ENCODE data around the gene FASTKD3.

Gene FASTKD3

GRCh38 chr5:7871653-7872052 is 2.8 kb upstream of the FASTKD3 start:
- DNase-seq (no peak), ATAC-seq (replicated peaks) (no peak)
- no peaks in the 10 kb centered on the region for H3K9me3 Mint-ChIP-seq
- no peak overlapping the region for H3K4me3 Mint-ChIP-seq
- no peaks in the 10 kb centered on the region for H3K27me3 Mint-ChIP-seq
- H3K36me3 Mint-ChIP-seq = peaks cover 21 to 45% of the 10 kb centered on the region in 2 donors
- H3K4me1 Mint-ChIP-seq = peaks cover 23 to 47% of the 10 kb centered on the region in 2 donors
- peak overlapping the region; percentile 25 for H3K27ac Mint-ChIP-seq

GRCh38 chr5:7869474-7870136 is 774 bp upstream of the FASTKD3 start:
- H3K4me3 Mint-ChIP-seq = peak overlapping the region; percentile 92 to 97
- peaks cover 13 to 49% of the 10 kb centered on the region in 2 donors for H3K36me3 Mint-ChIP-seq
- DNase-seq (no peak), ATAC-seq (replicated peaks) (peak; percentile 55)
- H3K27ac Mint-ChIP-seq = peak overlapping the region; percentile 89
- peaks cover 22 to 60% of the 10 kb centered on the region in 2 donors for H3K4me1 Mint-ChIP-seq
- no peaks in the 10 kb centered on the region for H3K9me3 Mint-ChIP-seq
- H3K27me3 Mint-ChIP-seq = no peaks in the 10 kb centered on the region

- H3K4me3 Mint-ChIP-seq = peak overlapping the region; percentile 92 to 97
- DNase-seq (no peak), ATAC-seq (replicated peaks) (peak in 1 of 2 donors; percentile 0)
- H3K4me1 Mint-ChIP-seq = peaks cover 22 to 54% of the 10 kb centered on the region in 2 donors
- no peaks in the 10 kb centered on the region for H3K9me3 Mint-ChIP-seq
- no peaks in the 10 kb centered on the region for H3K27me3 Mint-ChIP-seq
- H3K27ac Mint-ChIP-seq = peak overlapping the region; percentile 84
- H3K36me3 Mint-ChIP-seq = peaks cover 8 to 42% of the 10 kb centered on the region in 2 donors
Observed at GRCh38 chr5:7868427-7868772, 431 bp downstream of the FASTKD3 start.

GRCh38 chr5:7867260-7867659 is 1.6 kb downstream of the FASTKD3 start:
- Mint-ChIP-seq H3K27ac (no peak overlapping the region), H3K4me1 (peaks cover 15 to 45% of the 10 kb centered on the region in 2 donors), H3K4me3 (no peak overlapping the region), H3K27me3 (no peaks in the 10 kb centered on the region), H3K36me3 (peaks cover 8 to 40% of the 10 kb centered on the region in 2 donors), H3K9me3 (no peaks in the 10 kb centered on the region)
- DNase-seq (no peak), ATAC-seq (replicated peaks) (no peak)

GRCh38 chr5:7866196-7866595 is 2.6 kb downstream of the FASTKD3 start:
- Mint-ChIP-seq H3K4me3 (no peak overlapping the region), H3K27ac (no peak overlapping the region), H3K36me3 (peaks cover 13 to 39% of the 10 kb centered on the region in 2 donors), H3K4me1 (peaks cover 12 to 37% of the 10 kb centered on the region in 2 donors), H3K27me3 (no peaks in the 10 kb centered on the region), H3K9me3 (no peaks in the 10 kb centered on the region)
- DNase-seq (no peak), ATAC-seq (replicated peaks) (no peak)

- Mint-ChIP-seq H3K27me3 (peaks cover 8 to 10% of the 10 kb centered on the region in 2 donors), H3K4me3 (no peak overlapping the region)
- ATAC-seq (replicated peaks) = no peak
Observed at GRCh38 chr5:7857926-7858632, 10.8 kb downstream of the FASTKD3 start.

GRCh38 chr5:7857361-7857760 is 11.5 kb downstream of the FASTKD3 start:
- Mint-ChIP-seq H3K4me3 (no peak overlapping the region), H3K4me1 (peaks cover 2 to 6% of the 10 kb centered on the region in 2 donors), H3K27me3 (peaks cover 12 to 15% of the 10 kb centered on the region in 2 donors), H3K27ac (no peak overlapping the region), H3K36me3 (peaks cover 19 to 43% of the 10 kb centered on the region in 2 donors), H3K9me3 (peaks cover 4 to 12% of the 10 kb centered on the region in 2 donors)
- DNase-seq = no peak
- no peak for ATAC-seq (replicated peaks)

More at GRCh38 chr5:7857926-7858632, 10.8 kb downstream of the FASTKD3 start:
- H3K27ac Mint-ChIP-seq = no peak overlapping the region
- H3K4me1 Mint-ChIP-seq = peaks cover 0 to 3% of the 10 kb centered on the region in 2 donors
- DNase-seq = no peak
- peaks cover 24 to 48% of the 10 kb centered on the region in 2 donors for H3K36me3 Mint-ChIP-seq
- H3K9me3 Mint-ChIP-seq = peaks cover 4 to 12% of the 10 kb centered on the region in 2 donors

- peaks cover 5 to 8% of the 10 kb centered on the region in 2 donors for H3K4me1 Mint-ChIP-seq
- ATAC-seq (replicated peaks) (peak; percentile 60 to 66), DNase-seq (no peak)
- peaks cover 18 to 41% of the 10 kb centered on the region in 2 donors for H3K36me3 Mint-ChIP-seq
- H3K9me3 Mint-ChIP-seq = peaks cover 4 to 12% of the 10 kb centered on the region in 2 donors
- H3K27me3 Mint-ChIP-seq = peaks cover 15 to 18% of the 10 kb centered on the region in 2 donors
- H3K27ac Mint-ChIP-seq = no peak overlapping the region
- no peak overlapping the region for H3K4me3 Mint-ChIP-seq
Observed at GRCh38 chr5:7856855-7857254, 12.0 kb downstream of the FASTKD3 start.

GRCh38 chr5:7855611-7856010 is 13.2 kb downstream of the FASTKD3 start:
- ATAC-seq (replicated peaks) (no peak), DNase-seq (no peak)
- Mint-ChIP-seq H3K27me3 (peaks cover 19 to 25% of the 10 kb centered on the region in 2 donors), H3K4me3 (no peak overlapping the region), H3K27ac (no peak overlapping the region), H3K36me3 (peaks cover 16 to 36% of the 10 kb centered on the region in 2 donors), H3K9me3 (peaks cover 6 to 12% of the 10 kb centered on the region in 2 donors), H3K4me1 (peaks cover 11% of the 10 kb centered on the region in 2 donors)

- Mint-ChIP-seq H3K4me1 (peaks cover 13 to 18% of the 10 kb centered on the region in 2 donors), H3K4me3 (no peak overlapping the region), H3K9me3 (peaks cover 6 to 12% of the 10 kb centered on the region in 2 donors), H3K27me3 (peaks cover 30 to 38% of the 10 kb centered on the region in 2 donors), H3K27ac (no peak overlapping the region), H3K36me3 (peaks cover 6 to 21% of the 10 kb centered on the region in 2 donors)
- ATAC-seq (replicated peaks) = no peak
- no peak for DNase-seq
Observed at GRCh38 chr5:7852988-7853387, 15.8 kb downstream of the FASTKD3 start.

GRCh38 chr5:7852542-7852941 is 16.3 kb downstream of the FASTKD3 start:
- Mint-ChIP-seq H3K27ac (no peak overlapping the region), H3K4me3 (no peak overlapping the region), H3K4me1 (peaks cover 11 to 18% of the 10 kb centered on the region in 2 donors), H3K9me3 (peaks cover 6 to 12% of the 10 kb centered on the region in 2 donors), H3K27me3 (peaks cover 30 to 38% of the 10 kb centered on the region in 2 donors), H3K36me3 (peaks cover 5 to 16% of the 10 kb centered on the region in 2 donors)
- ATAC-seq (replicated peaks) = no peak
- no peak for DNase-seq

- DNase-seq = no peak
- Mint-ChIP-seq H3K36me3 (peaks cover 2 to 11% of the 10 kb centered on the region in 2 donors), H3K27me3 (peaks cover 30 to 38% of the 10 kb centered on the region in 2 donors), H3K4me3 (no peak overlapping the region), H3K4me1 (peaks cover 11 to 18% of the 10 kb centered on the region in 2 donors), H3K9me3 (peaks cover 6 to 12% of the 10 kb centered on the region in 2 donors), H3K27ac (no peak overlapping the region)
- ATAC-seq (replicated peaks) = no peak
Observed at GRCh38 chr5:7851617-7852289, 17.1 kb downstream of the FASTKD3 start.

- Mint-ChIP-seq H3K27ac (peak overlapping the region; percentile 82), H3K36me3 (peaks cover 2 to 9% of the 10 kb centered on the region in 2 donors), H3K9me3 (peaks cover 6 to 12% of the 10 kb centered on the region in 2 donors), H3K4me3 (peak overlapping the region; percentile 78 to 80), H3K27me3 (peaks cover 30 to 38% of the 10 kb centered on the region in 2 donors), H3K4me1 (peaks cover 11 to 18% of the 10 kb centered on the region in 2 donors)
- ATAC-seq (replicated peaks) (no peak), DNase-seq (no peak)
Observed at GRCh38 chr5:7851240-7851592, 17.6 kb downstream of the FASTKD3 start.

Measured in stimulated activated naive B cell treated with anti-CD40 and anti-IgM and Interleukin-4, amounts not matched to agents 10 μg/mL and 1 μg/mL and 100 μg/mL, for 72 hours (primary cell).